Measurements from ENCODE around the gene PRKCB.
"Not testable (repeated sequence)": the region's sequence is repeated elsewhere in the genome, so short reads cannot be mapped to it uniquely, and the experiment has no call there.

PRKCB gene

GRCh38 chr16:24141466-24141865 lies 305.7 kb downstream of the PRKCB start:
- no peak for DNase-seq

GRCh38 chr16:24141917-24142316 lies 306.1 kb downstream of the PRKCB start:
- DNase-seq = no peak

DNA sequence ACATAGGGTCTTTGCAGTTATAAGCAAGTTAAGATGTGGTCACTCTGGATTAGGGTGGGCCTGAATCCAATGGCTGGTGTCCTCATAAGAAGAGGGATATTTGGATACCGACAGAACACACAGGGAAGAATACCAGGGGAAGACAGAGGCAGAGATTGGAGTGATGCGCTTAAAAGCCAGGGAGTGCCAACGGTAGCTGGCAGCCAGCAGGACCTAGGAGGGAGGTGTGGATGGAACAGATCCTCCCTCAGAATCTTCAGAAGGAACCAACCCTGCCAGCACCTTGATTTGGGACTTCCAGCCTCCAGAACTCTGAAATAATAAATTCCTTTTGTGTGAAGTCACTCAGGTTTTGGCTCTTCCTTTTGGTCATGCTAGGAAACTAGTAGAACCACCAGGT lies 310.1 kb downstream of the PRKCB start:
- DNase-seq = no peak

DNA sequence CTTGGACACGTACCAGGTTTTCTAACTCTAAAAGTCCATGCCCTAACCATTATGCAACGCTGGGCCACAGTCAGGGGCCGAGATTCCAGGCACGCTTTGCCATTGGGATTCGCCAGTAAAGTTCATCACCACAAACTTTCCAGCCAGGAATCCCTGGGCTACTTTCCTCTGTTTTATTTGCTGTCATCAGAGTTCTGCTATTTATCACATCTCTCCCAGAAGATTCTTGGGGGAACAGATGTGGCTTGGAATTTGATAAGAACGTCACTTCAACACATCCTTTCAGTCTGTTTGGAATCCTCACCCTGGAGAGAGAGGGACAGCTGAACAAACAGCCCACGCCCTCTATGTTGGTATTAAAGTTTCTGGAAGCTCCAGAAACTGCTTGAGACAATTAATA lies 310.7 kb downstream of the PRKCB start:
- DNase-seq = no peak

DNA sequence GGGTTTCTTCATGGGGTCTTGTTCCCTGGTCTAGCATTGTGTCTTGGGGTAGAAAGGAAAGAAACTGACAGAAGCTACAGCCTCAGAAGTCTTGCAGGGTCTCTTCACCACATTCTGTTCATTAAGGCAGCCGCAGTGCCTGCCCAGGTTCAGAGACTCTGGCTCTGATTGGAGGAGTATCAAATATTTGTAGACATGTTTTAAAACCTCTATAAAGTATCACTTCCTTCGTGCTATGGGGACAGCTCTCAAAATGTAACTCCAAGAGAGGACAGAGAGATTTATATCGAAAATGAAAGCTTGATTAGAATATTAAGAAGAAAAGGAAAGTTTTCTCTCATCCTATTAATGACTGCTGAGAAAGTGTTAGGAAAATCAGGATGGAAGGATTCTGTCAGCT lies 313.3 kb downstream of the PRKCB start:
- DNase-seq = no peak

DNA sequence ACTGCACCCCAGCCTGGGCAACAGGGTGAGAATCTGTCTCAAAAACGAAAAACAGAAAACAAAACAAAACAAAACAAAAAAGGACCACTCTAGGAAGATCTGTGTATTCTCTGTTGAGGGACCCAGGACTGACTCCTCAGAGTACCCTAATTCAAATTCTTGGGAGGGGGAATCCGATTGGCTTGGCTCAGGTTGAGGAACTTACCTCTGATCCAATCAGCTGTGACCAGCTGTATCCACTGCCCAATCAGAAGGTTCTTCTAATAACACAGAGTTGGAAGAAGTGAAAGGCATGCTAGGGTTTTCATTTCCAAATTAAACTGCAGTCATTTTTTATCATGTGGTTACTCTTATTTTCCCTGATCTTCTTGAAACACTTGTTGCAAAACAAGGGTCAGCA lies 314.5 kb downstream of the PRKCB start:
- no peak for DNase-seq

GRCh38 chr16:24151482-24151939 lies 315.7 kb downstream of the PRKCB start:
- DNase-seq = no peak

DNA sequence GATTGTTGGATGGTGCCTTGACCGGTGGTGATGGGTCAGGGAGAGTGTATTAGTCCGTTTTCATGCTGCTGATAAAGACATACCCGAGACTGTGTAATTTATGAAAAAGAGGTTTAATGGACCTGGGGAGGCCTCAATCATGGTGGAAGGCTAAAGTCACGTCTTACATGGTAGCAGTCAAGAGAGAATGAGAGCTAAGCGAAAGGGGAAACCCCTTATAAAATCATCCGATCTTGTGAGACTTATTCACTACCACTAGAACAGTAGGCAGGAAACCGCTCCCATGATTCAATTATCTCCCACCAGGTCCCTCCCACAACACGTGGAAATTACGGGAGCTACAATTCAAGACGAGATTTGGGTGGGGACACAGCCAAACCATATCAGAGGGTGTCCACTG lies 316.3 kb downstream of the PRKCB start:
- DNase-seq = not testable (repeated sequence)

DNA sequence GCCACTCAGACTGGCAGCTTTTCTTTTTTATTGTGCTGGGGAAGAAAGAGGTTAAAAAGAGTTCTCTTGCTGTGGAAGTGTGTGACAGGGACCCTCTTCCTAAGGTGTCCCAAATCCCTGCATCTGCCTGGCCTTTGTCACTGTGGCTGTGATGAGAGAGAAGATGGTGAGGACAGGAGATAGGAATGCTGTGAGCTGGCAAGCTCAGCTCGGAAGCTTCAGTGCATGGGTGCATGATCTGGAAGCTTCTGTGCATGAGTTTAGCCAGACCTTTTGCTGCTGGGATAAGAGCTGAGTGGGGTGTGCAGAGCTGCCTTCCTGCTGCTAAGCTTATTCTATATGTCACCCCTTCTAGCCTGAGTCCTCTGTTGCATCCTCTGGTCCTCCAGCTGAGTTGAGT lies 317.0 kb downstream of the PRKCB start:
- no peak for DNase-seq

- no peak for DNase-seq
These were observed 321.0 kb downstream of the PRKCB start for GRCh38 chr16:24156777-24157176.

- no peak for DNase-seq
These were observed 328.2 kb downstream of the PRKCB start for GRCh38 chr16:24163935-24164334.

GRCh38 chr16:24164416-24164815 lies 328.6 kb downstream of the PRKCB start:
- DNase-seq = no peak

- DNase-seq = no peak
These were observed 329.5 kb downstream of the PRKCB start for GRCh38 chr16:24165273-24165672.

- no peak for DNase-seq
These were observed 331.1 kb downstream of the PRKCB start for GRCh38 chr16:24166661-24167528.

- DNase-seq = no peak
These were observed 333.1 kb downstream of the PRKCB start for GRCh38 chr16:24168856-24169255.

GRCh38 chr16:24170407-24170806 lies 334.6 kb downstream of the PRKCB start:
- DNase-seq = no peak

- no peak for DNase-seq
These were observed 338.7 kb downstream of the PRKCB start for GRCh38 chr16:24174504-24174903.

DNA sequence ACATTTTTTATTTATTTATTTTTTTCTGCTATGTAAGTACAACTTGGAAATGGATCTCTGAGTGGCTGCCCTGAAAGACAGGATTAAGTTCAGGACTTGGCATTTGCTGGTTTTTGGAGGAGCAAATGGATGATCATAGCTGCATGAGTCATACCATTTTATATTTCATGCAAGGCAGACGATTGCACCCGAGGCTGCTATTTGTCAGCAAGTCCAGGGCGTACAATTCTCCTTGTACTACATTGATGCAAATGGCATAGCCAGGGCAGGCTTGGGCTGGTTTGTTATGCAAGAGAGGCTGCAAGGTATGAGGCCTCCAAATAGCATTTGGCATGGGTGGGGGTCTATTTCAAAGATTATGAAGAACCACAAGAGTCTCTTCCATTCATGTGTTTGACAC lies 339.2 kb downstream of the PRKCB start:
- DNase-seq = no peak

DNA sequence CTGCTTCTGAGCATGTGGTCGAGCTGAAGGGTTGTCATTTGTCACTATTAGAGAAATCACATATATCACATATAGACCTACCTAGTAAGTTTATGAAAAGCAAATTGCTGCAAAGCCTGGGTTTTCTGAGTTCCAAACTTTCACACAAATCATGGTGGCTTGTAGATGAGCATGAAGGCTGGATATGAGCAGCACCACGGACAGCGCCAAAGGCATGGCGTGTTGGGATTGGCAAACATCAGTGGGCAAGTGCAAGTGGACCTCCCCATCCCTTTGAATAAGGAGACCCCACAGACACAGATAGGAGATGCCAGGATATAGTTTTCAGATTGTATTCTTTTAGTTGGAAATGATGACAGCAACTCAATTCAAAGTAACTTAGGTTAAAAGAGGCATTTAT lies 342.7 kb downstream of the PRKCB start:
- DNase-seq = no peak

- no peak for DNase-seq
These were observed 344.7 kb downstream of the PRKCB start for GRCh38 chr16:24180451-24180850.

- no peak for DNase-seq
These were observed 352.3 kb downstream of the PRKCB start for GRCh38 chr16:24188021-24188542.

DNA sequence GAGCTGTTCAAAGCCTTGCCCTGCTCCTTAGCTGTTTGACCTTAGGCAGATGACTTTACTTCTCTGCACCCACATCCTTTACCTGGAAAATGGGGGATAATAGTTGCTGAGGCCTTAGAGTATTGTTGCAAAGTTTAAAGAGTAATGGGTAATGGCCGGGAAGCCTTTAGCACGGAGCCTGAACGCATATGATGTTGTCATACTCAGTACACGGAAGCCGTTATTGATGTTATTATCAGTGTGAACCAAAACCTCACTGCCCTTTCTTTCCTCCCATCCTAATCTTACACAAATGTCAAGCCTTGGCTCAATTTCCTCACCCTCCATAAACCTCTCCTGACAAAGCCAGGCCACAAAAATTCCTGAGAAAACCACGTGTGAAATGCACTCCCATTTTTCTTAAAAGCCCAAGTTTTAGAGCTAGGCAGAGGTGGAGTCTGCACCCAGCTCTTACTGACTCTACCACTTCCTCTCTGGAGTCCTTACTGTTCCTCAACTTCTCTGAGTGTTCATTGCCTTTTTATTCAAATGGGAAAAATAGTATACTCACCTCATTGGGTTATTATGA lies 353.1 kb downstream of the PRKCB start:
- DNase-seq = no peak

DNA sequence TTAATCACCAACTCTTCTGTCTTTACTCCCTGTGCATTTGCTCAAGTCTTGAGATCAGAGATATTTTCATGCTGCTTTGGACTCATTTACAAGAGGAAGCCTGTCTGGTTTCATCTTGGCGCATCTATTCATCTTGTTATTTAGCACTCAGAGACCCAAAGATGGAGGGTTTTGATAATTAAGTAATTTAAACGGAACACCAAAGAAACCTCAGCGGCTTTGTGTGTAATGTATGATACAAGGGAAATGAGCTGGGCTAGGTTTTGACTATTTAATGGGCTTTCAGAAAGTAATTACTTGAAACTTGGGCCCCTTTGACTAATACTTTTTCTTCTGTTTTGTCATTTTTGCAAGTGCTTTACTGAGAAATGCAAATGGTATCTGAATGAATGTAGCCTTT lies 354.2 kb downstream of the PRKCB start:
- no peak for DNase-seq

- DNase-seq = no peak
These were observed 356.2 kb downstream of the PRKCB start for GRCh38 chr16:24191876-24192402.
